HepG2 (cell line): Measurements from ENCODE around the gene ZFYVE26. TPM values are rescaled to one million over a fixed set of nuclear protein-coding genes. Genes with fewer than 3 reads are reported as not detected.

Source experiments
- MED13 ChIP-seq: sonication (generic); formaldehyde crosslinking; IDR thresholded peaks from 2 replicates; pipeline ENCODE4 v1.5.0; 2020; ENCODE audit warnings: missing genetic modification reagents
- PLRG1 ChIP-seq: fragments of 450-650 bp; conservative IDR thresholded peaks from 2 replicates; pipeline ENCODE4 v1.6.1; 2016
- TCF12 ChIP-seq, 2 experiments: fragments of 450-650 bp in 1 of 2; sonication (generic) in 1 of 2; formaldehyde crosslinking in 1 of 2; IDR thresholded peaks; 2 replicates each; pipeline versions ENCODE4 v1.6.1 to v1.8.0; 2017 to 2022; ENCODE audit warnings: antibody characterized with exemption in 1 of 2, mild to moderate bottlenecking in 1 of 2, missing genetic modification reagents in 1 of 2, moderate library complexity in 1 of 2
- ZBTB8A ChIP-seq: sonication (generic); formaldehyde crosslinking; IDR thresholded peaks from 2 replicates; pipeline ENCODE4 v1.4.0; 2020; ENCODE audit warnings: mild to moderate bottlenecking, low read depth, missing genetic modification reagents, borderline replicate concordance
- ZNF317 ChIP-seq: sonication (generic); formaldehyde crosslinking; IDR thresholded peaks from 2 replicates; pipeline ENCODE4 v1.5.0; 2020; ENCODE audit warnings: mild to moderate bottlenecking, missing genetic modification reagents
- ZNF33B ChIP-seq: sonication (generic); formaldehyde crosslinking; IDR thresholded peaks from 2 replicates; pipeline ENCODE4 v1.5.1; 2020; ENCODE audit warnings: mild to moderate bottlenecking, missing genetic modification reagents
- ZNF547 ChIP-seq: sonication (generic); formaldehyde crosslinking; IDR thresholded peaks from 2 replicates; pipeline ENCODE4 v1.5.1; 2020; ENCODE audit warnings: mild to moderate bottlenecking, missing genetic modification reagents
- ZNF570 ChIP-seq: sonication (generic); formaldehyde crosslinking; IDR thresholded peaks from 2 replicates; pipeline ENCODE4 v1.4.0; 2020; ENCODE audit warnings: mild to moderate bottlenecking, missing genetic modification reagents, borderline replicate concordance
- ZNF720 ChIP-seq: sonication (generic); formaldehyde crosslinking; IDR thresholded peaks from 2 replicates; pipeline ENCODE4 v1.4.0; 2020; ENCODE audit warnings: missing genetic modification reagents
- polyA plus RNA-seq, 8 experiments: library from polyadenylated mRNA; depleted of rRNA in 3 of 8; stranded (reverse) in 7 of 8; unstranded in 1 of 8; fragments of >200 nt; fragmentation: Illumina TruSeq in 4 of 8; extraction: Trizol in 4 of 8; gene quantifications; 2 replicates each; pipeline versions ENCODE4 v1.2.1 to v1.2.3, GENCODE V29; 2011 to 2016; ENCODE audit warnings: low read depth in 4 of 8, missing spikeins in 1 of 8, mixed read lengths in 1 of 8; ENCODE audit not compliant: insufficient read depth in 1 of 8
- total RNA-seq, 5 experiments: library from RNA; depleted of rRNA; stranded (reverse); fragments of >200 nt; fragmentation: Illumina TruSeq; extraction: Trizol; gene quantifications; 2 replicates each; pipeline ENCODE4 v1.2.3, GENCODE V29; 2016; ENCODE audit warnings: low read depth in 1 of 5
- TF ChIP-seq, protein P1 (sequence below): sonication (generic); formaldehyde crosslinking; IDR thresholded peaks from 2 replicates; pipeline ENCODE4 v1.8.0; 2023; ENCODE audit warnings: mild to moderate bottlenecking, missing genetic modification reagents
- TF ChIP-seq, protein P2 (sequence below): sonication (generic); formaldehyde crosslinking; conservative IDR thresholded peaks from 2 replicates; pipeline ENCODE4 v1.4.0; 2020; ENCODE audit warnings: mild to moderate bottlenecking, missing genetic modification reagents, moderate library complexity
- TF ChIP-seq, protein P3 (sequence below): sonication (generic); formaldehyde crosslinking; IDR thresholded peaks from 2 replicates; pipeline ENCODE4 v1.4.0; 2020; ENCODE audit warnings: mild to moderate bottlenecking, missing genetic modification reagents
- TF ChIP-seq, protein P4 (sequence below): sonication (generic); formaldehyde crosslinking; IDR thresholded peaks from 2 replicates; pipeline ENCODE4 v1.4.0; 2020; ENCODE audit warnings: missing genetic modification reagents, borderline replicate concordance
- TF ChIP-seq, protein P5 (sequence below): sonication (generic); formaldehyde crosslinking; conservative IDR thresholded peaks from 2 replicates; pipeline ENCODE4 v1.4.0; 2020; ENCODE audit warnings: missing genetic modification reagents

ZFYVE26 gene
- total and polyA plus RNA-seq, 2 of the 13 experiments (the other 11 are each of a cell fraction or from before 2014, with no cell fraction given): 13.6 to 16.4 TPM

DNA sequence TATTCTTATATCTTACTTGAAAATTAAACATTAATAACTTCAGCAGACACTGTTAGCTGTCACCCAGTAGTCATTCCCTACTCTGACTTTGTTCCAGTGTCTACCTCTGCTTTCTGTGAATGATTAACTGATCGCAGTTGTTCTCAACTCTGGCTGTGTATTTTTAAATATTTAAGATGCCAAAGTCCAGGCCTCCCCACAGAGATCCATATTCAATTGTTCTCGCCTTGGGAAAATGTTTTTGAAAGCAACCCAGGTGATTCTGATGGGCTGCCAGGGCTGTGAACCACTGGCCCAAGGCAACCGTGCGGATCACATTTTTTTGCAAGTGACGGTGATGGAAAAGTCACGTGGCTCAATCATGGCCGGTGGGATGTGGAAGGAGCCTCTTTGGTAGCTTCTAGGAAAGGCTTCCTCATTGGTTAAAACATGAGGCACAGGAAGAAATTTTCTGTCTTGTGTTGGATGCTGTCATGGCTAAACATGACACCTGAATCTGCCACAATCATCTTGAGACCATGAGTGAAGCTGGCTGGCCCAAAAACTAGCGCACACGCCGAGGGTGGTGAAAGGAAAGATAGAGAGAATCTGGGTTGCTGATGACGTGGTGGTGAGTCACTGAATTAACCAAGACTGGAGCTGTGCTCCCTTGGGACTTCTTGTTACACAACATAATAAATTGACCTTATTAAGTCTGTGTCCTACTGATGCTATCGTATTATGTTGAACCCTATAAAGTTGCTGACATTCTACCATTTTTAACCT, 77.5 kb downstream of the ZFYVE26 start (continued):
- TF ChIP-seq, protein P1, sequence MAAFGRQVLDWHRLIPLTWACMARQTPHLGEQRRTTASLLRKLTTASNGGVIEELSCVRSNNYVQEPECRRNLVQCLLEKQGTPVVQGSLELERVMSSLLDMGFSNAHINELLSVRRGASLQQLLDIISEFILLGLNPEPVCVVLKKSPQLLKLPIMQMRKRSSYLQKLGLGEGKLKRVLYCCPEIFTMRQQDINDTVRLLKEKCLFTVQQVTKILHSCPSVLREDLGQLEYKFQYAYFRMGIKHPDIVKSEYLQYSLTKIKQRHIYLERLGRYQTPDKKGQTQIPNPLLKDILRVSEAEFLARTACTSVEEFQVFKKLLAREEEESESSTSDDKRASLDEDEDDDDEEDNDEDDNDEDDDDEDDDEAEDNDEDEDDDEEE (CRISPR knock-in tag): no peak
- TF ChIP-seq ZNF570 (no peak), TCF12 (IDR thresholded peaks at IDR 0.05) (no peak), TCF12 (CRISPR knock-in tag; IDR thresholded peaks at IDR 0.05) (no peak), ZNF33B (CRISPR knock-in tag) (no peak), ZNF547 (CRISPR knock-in tag) (no peak), PLRG1 (no peak), ZBTB8A (CRISPR knock-in tag) (no peak), ZNF317 (CRISPR knock-in tag) (peak; percentile 75), MED13 (no peak), ZNF720 (CRISPR knock-in tag) (no peak)
- TF ChIP-seq, protein P2, sequence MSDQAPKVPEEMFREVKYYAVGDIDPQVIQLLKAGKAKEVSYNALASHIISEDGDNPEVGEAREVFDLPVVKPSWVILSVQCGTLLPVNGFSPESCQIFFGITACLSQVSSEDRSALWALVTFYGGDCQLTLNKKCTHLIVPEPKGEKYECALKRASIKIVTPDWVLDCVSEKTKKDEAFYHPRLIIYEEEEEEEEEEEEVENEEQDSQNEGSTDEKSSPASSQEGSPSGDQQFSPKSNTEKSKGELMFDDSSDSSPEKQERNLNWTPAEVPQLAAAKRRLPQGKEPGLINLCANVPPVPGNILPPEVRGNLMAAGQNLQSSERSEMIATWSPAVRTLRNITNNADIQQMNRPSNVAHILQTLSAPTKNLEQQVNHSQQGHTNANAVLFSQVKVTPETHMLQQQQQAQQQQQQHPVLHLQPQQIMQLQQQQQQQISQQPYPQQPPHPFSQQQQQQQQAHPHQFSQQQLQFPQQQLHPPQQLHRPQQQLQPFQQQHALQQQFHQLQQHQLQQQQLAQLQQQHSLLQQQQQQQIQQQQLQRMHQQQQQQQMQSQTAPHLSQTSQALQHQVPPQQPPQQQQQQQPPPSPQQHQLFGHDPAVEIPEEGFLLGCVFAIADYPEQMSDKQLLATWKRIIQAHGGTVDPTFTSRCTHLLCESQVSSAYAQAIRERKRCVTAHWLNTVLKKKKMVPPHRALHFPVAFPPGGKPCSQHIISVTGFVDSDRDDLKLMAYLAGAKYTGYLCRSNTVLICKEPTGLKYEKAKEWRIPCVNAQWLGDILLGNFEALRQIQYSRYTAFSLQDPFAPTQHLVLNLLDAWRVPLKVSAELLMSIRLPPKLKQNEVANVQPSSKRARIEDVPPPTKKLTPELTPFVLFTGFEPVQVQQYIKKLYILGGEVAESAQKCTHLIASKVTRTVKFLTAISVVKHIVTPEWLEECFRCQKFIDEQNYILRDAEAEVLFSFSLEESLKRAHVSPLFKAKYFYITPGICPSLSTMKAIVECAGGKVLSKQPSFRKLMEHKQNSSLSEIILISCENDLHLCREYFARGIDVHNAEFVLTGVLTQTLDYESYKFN: peak; percentile 96
- TF ChIP-seq, protein P3, sequence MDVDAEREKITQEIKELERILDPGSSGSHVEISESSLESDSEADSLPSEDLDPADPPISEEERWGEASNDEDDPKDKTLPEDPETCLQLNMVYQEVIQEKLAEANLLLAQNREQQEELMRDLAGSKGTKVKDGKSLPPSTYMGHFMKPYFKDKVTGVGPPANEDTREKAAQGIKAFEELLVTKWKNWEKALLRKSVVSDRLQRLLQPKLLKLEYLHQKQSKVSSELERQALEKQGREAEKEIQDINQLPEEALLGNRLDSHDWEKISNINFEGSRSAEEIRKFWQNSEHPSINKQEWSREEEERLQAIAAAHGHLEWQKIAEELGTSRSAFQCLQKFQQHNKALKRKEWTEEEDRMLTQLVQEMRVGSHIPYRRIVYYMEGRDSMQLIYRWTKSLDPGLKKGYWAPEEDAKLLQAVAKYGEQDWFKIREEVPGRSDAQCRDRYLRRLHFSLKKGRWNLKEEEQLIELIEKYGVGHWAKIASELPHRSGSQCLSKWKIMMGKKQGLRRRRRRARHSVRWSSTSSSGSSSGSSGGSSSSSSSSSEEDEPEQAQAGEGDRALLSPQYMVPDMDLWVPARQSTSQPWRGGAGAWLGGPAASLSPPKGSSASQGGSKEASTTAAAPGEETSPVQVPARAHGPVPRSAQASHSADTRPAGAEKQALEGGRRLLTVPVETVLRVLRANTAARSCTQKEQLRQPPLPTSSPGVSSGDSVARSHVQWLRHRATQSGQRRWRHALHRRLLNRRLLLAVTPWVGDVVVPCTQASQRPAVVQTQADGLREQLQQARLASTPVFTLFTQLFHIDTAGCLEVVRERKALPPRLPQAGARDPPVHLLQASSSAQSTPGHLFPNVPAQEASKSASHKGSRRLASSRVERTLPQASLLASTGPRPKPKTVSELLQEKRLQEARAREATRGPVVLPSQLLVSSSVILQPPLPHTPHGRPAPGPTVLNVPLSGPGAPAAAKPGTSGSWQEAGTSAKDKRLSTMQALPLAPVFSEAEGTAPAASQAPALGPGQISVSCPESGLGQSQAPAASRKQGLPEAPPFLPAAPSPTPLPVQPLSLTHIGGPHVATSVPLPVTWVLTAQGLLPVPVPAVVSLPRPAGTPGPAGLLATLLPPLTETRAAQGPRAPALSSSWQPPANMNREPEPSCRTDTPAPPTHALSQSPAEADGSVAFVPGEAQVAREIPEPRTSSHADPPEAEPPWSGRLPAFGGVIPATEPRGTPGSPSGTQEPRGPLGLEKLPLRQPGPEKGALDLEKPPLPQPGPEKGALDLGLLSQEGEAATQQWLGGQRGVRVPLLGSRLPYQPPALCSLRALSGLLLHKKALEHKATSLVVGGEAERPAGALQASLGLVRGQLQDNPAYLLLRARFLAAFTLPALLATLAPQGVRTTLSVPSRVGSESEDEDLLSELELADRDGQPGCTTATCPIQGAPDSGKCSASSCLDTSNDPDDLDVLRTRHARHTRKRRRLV (CRISPR knock-in tag): no peak
- TF ChIP-seq, protein P4, sequence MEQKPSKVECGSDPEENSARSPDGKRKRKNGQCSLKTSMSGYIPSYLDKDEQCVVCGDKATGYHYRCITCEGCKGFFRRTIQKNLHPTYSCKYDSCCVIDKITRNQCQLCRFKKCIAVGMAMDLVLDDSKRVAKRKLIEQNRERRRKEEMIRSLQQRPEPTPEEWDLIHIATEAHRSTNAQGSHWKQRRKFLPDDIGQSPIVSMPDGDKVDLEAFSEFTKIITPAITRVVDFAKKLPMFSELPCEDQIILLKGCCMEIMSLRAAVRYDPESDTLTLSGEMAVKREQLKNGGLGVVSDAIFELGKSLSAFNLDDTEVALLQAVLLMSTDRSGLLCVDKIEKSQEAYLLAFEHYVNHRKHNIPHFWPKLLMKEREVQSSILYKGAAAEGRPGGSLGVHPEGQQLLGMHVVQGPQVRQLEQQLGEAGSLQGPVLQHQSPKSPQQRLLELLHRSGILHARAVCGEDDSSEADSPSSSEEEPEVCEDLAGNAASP: no peak
- TF ChIP-seq, protein P5, sequence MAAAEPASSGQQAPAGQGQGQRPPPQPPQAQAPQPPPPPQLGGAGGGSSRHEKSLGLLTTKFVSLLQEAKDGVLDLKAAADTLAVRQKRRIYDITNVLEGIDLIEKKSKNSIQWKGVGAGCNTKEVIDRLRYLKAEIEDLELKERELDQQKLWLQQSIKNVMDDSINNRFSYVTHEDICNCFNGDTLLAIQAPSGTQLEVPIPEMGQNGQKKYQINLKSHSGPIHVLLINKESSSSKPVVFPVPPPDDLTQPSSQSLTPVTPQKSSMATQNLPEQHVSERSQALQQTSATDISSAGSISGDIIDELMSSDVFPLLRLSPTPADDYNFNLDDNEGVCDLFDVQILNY (CRISPR knock-in tag): no peak
